Neural cell (in vitro differentiated cells): Measurements from ENCODE around the gene ATOH8.

Experiments used
- EP300 ChIP-seq: fragments of 450-650 bp; conservative IDR thresholded peaks from 2 replicates; pipeline ENCODE4 v1.6.1; 2014; ENCODE audit warnings: antibody characterized with exemption, mild to moderate bottlenecking, moderate library complexity; ENCODE audit not compliant: poor library complexity, severe bottlenecking
- EZH2 ChIP-seq: fragments of 200-600, 300-800 bp; shearing (Covaris generic), sonication (generic); IDR thresholded peaks from 2 replicates; pipeline ENCODE4 v1.6.1; 2014; ENCODE audit warnings: antibody characterized with exemption, low read length, borderline replicate concordance, mild to moderate bottlenecking; ENCODE audit not compliant: insufficient read depth, poor library complexity, severe bottlenecking
- POLR2AphosphoS5 ChIP-seq: IDR thresholded peaks from 2 replicates; pipeline ENCODE4 v1.6.1; 2012
- RAD21 ChIP-seq: fragments of 450-650 bp; conservative IDR thresholded peaks from 2 replicates; pipeline ENCODE4 v1.6.1; 2014; ENCODE audit warnings: antibody characterized with exemption, mild to moderate bottlenecking, moderate library complexity
- SMC3 ChIP-seq: fragments of 450-650 bp; conservative IDR thresholded peaks from 2 replicates; pipeline ENCODE4 v1.6.1; 2014; ENCODE audit warnings: antibody characterized with exemption, mild to moderate bottlenecking, moderate library complexity; ENCODE audit not compliant: poor library complexity
- TAF1 ChIP-seq: IDR thresholded peaks from 2 replicates; pipeline ENCODE4 v1.6.1; 2012; ENCODE audit warnings: low read depth
- TF ChIP-seq, protein P1 (sequence below): IDR thresholded peaks from 2 replicates; pipeline ENCODE4 v1.6.1; 2012; ENCODE audit warnings: borderline replicate concordance
- TF ChIP-seq, protein P2 (sequence below): fragments of 450-650 bp; IDR thresholded peaks from 2 replicates; pipeline ENCODE4 v1.5.1; 2014; ENCODE audit warnings: antibody characterized with exemption, mild to moderate bottlenecking, moderate library complexity; ENCODE audit not compliant: poor library complexity, severe bottlenecking

DNA sequence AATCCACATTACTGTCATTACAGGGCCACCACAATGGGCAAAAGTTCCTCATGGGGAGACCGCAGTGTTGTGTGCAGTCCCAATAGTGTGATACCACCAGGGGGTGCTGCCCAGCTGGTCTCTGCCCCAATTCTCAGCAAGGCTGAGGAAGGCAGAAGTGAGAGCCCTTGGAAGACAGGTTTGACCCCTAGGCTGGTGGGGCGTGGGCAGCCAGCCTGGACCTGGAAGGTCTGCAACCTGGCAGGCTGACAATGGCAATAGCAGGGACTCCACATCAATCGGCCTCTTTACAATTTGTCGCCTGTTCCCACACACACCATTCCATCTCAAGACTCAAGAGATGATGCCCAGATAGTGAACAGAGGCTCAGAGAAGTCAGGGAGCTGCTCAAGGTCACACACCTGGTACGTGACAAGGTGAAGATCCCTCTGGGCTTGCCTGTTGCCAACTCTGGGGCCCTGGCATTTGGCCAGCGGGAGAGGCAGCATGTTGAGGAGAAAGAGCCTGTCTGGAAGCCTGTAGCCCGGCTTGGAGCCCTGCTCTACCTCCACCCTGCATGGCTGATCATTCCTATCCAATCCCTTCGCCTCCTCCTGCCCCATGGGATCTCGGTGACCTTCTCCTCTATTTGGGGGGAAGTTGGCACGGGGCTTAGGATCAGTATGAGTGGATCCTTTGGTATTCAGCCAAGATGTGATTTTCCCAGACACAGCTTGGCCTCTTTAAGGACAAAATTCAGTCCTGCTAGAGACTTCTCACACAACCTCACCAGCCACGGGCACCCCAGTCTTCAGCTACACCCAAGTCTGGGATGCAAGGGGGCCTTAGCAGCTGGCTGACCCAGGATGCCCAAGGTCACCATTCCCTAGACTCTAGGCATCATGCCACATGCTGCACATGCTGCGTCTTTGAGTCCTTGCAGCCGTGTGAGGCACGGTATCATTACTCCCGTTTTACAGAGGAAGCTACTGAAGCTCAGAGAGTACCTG lies 2.9 kb upstream of the ATOH8 start:
- TF ChIP-seq, protein P1, sequence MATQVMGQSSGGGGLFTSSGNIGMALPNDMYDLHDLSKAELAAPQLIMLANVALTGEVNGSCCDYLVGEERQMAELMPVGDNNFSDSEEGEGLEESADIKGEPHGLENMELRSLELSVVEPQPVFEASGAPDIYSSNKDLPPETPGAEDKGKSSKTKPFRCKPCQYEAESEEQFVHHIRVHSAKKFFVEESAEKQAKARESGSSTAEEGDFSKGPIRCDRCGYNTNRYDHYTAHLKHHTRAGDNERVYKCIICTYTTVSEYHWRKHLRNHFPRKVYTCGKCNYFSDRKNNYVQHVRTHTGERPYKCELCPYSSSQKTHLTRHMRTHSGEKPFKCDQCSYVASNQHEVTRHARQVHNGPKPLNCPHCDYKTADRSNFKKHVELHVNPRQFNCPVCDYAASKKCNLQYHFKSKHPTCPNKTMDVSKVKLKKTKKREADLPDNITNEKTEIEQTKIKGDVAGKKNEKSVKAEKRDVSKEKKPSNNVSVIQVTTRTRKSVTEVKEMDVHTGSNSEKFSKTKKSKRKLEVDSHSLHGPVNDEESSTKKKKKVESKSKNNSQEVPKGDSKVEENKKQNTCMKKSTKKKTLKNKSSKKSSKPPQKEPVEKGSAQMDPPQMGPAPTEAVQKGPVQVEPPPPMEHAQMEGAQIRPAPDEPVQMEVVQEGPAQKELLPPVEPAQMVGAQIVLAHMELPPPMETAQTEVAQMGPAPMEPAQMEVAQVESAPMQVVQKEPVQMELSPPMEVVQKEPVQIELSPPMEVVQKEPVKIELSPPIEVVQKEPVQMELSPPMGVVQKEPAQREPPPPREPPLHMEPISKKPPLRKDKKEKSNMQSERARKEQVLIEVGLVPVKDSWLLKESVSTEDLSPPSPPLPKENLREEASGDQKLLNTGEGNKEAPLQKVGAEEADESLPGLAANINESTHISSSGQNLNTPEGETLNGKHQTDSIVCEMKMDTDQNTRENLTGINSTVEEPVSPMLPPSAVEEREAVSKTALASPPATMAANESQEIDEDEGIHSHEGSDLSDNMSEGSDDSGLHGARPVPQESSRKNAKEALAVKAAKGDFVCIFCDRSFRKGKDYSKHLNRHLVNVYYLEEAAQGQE = no peak
- no peak for TF ChIP-seq TAF1
- TF ChIP-seq, protein P2, sequence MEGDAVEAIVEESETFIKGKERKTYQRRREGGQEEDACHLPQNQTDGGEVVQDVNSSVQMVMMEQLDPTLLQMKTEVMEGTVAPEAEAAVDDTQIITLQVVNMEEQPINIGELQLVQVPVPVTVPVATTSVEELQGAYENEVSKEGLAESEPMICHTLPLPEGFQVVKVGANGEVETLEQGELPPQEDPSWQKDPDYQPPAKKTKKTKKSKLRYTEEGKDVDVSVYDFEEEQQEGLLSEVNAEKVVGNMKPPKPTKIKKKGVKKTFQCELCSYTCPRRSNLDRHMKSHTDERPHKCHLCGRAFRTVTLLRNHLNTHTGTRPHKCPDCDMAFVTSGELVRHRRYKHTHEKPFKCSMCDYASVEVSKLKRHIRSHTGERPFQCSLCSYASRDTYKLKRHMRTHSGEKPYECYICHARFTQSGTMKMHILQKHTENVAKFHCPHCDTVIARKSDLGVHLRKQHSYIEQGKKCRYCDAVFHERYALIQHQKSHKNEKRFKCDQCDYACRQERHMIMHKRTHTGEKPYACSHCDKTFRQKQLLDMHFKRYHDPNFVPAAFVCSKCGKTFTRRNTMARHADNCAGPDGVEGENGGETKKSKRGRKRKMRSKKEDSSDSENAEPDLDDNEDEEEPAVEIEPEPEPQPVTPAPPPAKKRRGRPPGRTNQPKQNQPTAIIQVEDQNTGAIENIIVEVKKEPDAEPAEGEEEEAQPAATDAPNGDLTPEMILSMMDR = peak; percentile 48
- TF ChIP-seq EP300 = no peak
- no peak for TF ChIP-seq EZH2
- no peak for TF ChIP-seq POLR2AphosphoS5
- peak; percentile 40 for TF ChIP-seq RAD21
- peak; percentile 49 for TF ChIP-seq SMC3
